Activated T-cell treated with anti-CD3 and anti-CD28 coated beads for 4 hours (primary cell): ENCODE results near the gene ANKZF1.

Experiments
- DNase-seq: peaks from one replicate; pipeline ENCODE4 v3.0.0-alpha.2; 2020

The ANKZF1 gene

DNA sequence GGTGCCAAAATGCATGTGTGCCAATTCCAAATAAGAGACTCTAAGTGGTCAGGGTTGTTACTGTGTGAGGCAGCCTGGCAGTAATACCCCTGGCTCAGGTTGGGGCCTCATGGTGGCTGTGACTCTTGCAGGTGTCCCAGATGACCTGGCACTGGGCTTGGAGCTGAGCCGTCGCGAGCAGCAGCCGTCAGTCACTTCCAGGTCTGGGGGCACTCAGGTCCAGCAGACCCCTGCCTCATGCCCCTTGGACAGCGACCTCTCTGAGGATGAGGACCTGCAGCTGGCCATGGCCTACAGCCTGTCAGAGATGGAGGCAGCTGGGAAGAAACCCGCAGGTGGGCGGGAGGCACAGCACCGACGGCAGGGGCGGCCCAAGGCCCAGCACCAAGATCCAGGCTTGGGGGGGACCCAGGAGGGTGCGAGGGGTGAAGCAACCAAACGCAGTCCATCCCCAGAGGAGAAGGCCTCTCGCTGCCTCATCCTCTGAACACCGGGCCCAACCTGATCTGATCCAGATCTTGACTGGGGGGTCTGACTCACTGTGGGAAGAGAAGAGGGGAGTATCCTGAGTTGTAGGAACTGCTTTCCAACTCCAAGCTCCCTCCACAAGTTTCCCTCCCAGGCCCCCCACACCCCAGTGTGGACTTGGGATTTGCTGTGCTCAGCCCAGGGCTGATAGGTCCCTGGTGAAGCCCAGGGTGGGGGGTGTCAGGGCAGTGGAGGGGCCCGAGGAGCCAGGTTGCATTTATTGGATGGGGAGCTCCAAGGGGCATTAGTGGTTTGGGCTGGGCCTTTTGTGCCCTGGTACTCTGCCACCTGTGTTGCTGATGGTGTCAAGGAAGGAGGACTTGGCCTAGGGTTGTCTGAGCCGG lies 55.1 kb downstream of the ANKZF1 start:
- DNase-seq = no peak

GRCh38 chr2:219285373-219285735 lies 55.7 kb downstream of the ANKZF1 start:
- no peak for DNase-seq

DNA sequence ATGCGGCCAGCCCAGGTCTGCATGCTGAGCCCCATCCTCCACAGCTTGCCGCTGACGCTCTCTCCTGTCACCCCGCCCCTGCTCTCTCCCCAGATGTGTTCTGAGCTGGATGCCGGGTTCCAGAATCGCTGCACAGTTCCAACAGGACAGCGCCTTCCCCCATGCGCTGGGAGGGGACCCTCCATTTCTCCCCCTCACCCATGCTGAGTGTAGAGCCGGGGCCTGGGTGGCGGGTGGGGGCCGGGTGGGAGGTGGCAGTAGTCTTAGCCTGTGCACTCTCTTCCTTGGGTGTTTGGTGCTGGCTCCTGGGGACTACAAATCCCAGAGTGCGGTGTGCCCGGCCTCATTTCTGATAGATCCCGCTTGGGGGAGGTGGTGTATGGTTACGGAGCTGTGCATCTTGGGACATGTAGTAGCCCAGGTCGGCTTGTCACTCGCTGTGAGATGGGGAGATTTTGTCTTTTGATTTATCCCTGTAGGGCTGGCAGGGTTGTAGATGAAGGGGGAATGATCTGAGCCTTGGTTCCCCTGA lies 56.4 kb downstream of the ANKZF1 start:
- DNase-seq = no peak
